Measurements from ENCODE around the gene RNU6-8. TPM values are rescaled to one million over a fixed set of nuclear protein-coding genes. Genes with fewer than 3 reads are reported as not detected.

The RNU6-8 gene
- polyA plus RNA-seq, 1 experiment, result not detected

GRCh38 chr14:32208490-32208889 is 5.4 kb upstream of the RNU6-8 start:
- CTCF ChIA-PET, result interaction anchor here (0.8 kb wide), 1 partner anchor 83 kb away, joined by 3 read pairs; no protein-coding TSS in a partner anchor
- DNase-seq (ENCODE audit: low read depth), result no peak
- no peak overlapping the region for H3K4me3 ChIP-seq (ENCODE audit: low read depth, low read length)
- POLR2A ChIA-PET, result no interaction called here
- H3K27me3 ChIP-seq (ENCODE audit: control insufficient read depth, insufficient read depth, low read length), result peaks cover 5% of the 10 kb centered on the region
- no peak for TF ChIP-seq CTCF (IDR thresholded peaks at IDR 0.05; ENCODE audit: insufficient read depth, low read depth, low read length)
- H3K36me3 ChIP-seq (ENCODE audit: control insufficient read depth, insufficient read depth, low read length), result no peaks in the 10 kb centered on the region

DNA sequence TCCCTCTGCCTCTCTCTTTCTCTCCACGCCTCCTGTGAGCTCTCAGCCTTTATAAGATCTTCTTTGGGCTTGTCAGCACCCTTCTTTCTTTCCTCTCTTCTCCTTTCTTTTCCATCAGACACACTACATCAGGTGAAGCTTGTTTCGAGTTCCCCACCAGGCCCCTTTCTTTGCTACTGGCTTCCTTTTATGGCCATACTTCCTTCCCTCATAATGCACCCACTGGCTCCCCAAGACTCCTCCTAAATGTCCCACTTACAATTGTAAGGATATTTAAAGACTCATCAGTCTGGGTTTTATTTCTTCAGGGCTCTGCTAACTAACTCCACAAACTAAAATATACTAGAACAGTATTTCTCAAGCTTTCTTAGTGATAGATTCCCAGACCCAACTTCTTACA is 3.5 kb upstream of the RNU6-8 start:
- POLR2A ChIA-PET, result interaction anchor here (0.6 kb wide), 1 partner anchor 423 kb away, joined by 5 read pairs; no protein-coding TSS in a partner anchor
- Histone ChIP-seq H3K36me3 (ENCODE audit: control insufficient read depth, insufficient read depth, low read length) (no peaks in the 10 kb centered on the region), H3K4me3 (ENCODE audit: low read depth, low read length) (no peak overlapping the region), H3K27me3 (ENCODE audit: control insufficient read depth, insufficient read depth, low read length) (peaks cover 5% of the 10 kb centered on the region)
- no peak for TF ChIP-seq CTCF (IDR thresholded peaks at IDR 0.05; ENCODE audit: insufficient read depth, low read depth, low read length)
- DNase-seq (ENCODE audit: low read depth), result no peak
- CTCF ChIA-PET, result interaction anchor here (0.8 to 2.2 kb wide), 3 partner anchors 13 to 353 kb away, joined by 3 to 7 read pairs (median 3); no protein-coding TSS in a partner anchor

GRCh38 chr14:32205984-32206383 is 2.9 kb upstream of the RNU6-8 start:
- ChIA-PET CTCF (interaction anchor here (1.3 to 2.2 kb wide), 2 partner anchors 19 to 354 kb away, joined by 3 to 7 read pairs; no protein-coding TSS in a partner anchor), POLR2A (no interaction called here)
- no peak for DNase-seq (ENCODE audit: low read depth)
- no peak overlapping the region for H3K4me3 ChIP-seq (ENCODE audit: low read depth, low read length)
- peaks cover 5% of the 10 kb centered on the region for H3K27me3 ChIP-seq (ENCODE audit: control insufficient read depth, insufficient read depth, low read length)
- TF ChIP-seq CTCF (IDR thresholded peaks at IDR 0.05; ENCODE audit: insufficient read depth, low read depth, low read length), result no peak
- no peaks in the 10 kb centered on the region for H3K36me3 ChIP-seq (ENCODE audit: control insufficient read depth, insufficient read depth, low read length)

DNA sequence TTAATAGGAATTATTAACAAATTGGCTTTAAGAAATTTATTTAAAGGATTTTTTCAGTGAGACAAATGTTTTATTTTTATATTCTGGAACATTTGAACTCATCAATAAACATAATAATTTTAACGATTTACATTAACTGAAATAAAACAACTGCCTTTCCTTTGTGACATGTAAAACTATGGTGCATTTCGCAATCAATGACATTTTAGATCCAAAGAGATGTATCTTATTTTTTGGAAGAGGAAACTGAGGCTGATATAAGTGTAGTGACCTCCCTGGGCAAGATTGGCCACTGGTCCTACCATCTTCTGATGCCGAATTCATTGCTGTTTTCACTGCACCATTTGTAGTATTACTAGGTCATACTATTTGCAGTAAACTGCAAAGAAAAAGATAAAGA is 2.5 kb upstream of the RNU6-8 start:
- Histone ChIP-seq H3K27me3 (ENCODE audit: control insufficient read depth, insufficient read depth, low read length) (peaks cover 5% of the 10 kb centered on the region), H3K4me3 (ENCODE audit: low read depth, low read length) (no peak overlapping the region), H3K36me3 (ENCODE audit: control insufficient read depth, insufficient read depth, low read length) (no peaks in the 10 kb centered on the region)
- ChIA-PET POLR2A (no interaction called here), CTCF (no interaction called here)
- no peak for TF ChIP-seq CTCF (IDR thresholded peaks at IDR 0.05; ENCODE audit: insufficient read depth, low read depth, low read length)
- DNase-seq (ENCODE audit: low read depth), result no peak

DNA sequence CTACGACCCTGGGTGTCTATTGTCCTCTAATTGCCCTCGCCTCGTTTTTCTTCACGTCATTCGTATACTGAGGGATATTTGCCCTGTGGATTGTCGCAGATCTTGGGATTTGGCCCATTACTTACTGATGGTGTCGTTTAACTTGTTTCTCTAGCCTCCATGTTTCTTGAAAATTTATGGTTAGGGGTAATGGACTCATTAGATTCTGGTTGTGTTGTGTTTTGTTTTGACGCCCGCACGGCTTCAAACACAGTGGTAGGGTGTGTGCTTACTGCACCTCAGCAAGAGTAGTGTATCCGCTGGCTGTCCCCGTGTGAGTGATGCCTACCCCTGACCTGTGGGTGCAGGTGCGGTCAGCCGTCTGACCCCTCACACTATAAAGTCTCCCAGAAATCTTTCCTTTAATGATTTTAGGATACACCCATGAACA is 874 bp upstream of the RNU6-8 start:
- no peak for DNase-seq (ENCODE audit: low read depth)
- CTCF ChIA-PET, result no interaction called here
- TF ChIP-seq CTCF (IDR thresholded peaks at IDR 0.05; ENCODE audit: insufficient read depth, low read depth, low read length), result no peak

More for the DNA sequence above, 874 bp upstream of the RNU6-8 start:
- Histone ChIP-seq H3K36me3 (ENCODE audit: control insufficient read depth, insufficient read depth, low read length) (no peaks in the 10 kb centered on the region), H3K27me3 (ENCODE audit: control insufficient read depth, insufficient read depth, low read length) (peaks cover 2% of the 10 kb centered on the region; the same call in 1 of the 2 replicates), H3K4me3 (ENCODE audit: low read depth, low read length) (peak overlapping the region; percentile 53)
- POLR2A ChIA-PET, result no interaction called here

All from BJ (cell line).